HEK293 (cell line): ENCODE results near the gene RALY.

Experiments used
- CTCF ChIA-PET: fragments of 350-600 bp; formaldehyde crosslinking; extraction: SDS; loops from one replicate; lab custom pipeline; 2021; ENCODE audit warnings: antibody characterized with exemption; lab: Yijun Ruan, JAX
- POLR2A ChIA-PET: fragments of 300-600 bp; formaldehyde crosslinking; extraction: SDS; loops from one replicate; lab custom pipeline; 2020; ENCODE audit warnings: antibody characterized with exemption, inconsistent platforms; lab: Yijun Ruan, JAX
- H3K27ac ChIP-seq: fragments of 200-500 bp; sonication (Bioruptor generic); 2 replicates; pipeline ENCODE4 v1.5.1; 2014; ENCODE audit warnings: low read depth, low read length, control low read depth, inconsistent platforms; ENCODE audit errors: extremely low read depth
- H3K36me3 ChIP-seq, 2 experiments: fragments of 200-500 bp in 1 of 2; sonication (Bioruptor generic) in 1 of 2; 1 replicate in 1 of 2; 2 replicates in 1 of 2; pipeline ENCODE4 v1.5.1; 2014 to 2017; ENCODE audit warnings: inconsistent platforms in 2 of 2, low read length in 2 of 2; ENCODE audit not compliant: control insufficient read depth in 2 of 2, insufficient read depth in 1 of 2
- H3K4me1 ChIP-seq: fragments of 200-500 bp; sonication (Bioruptor generic); 2 replicates; pipeline ENCODE4 v1.5.1; 2014; ENCODE audit warnings: mild to moderate bottlenecking, low read length, inconsistent platforms; ENCODE audit not compliant: control insufficient read depth, insufficient read depth
- H3K4me3 ChIP-seq: 2 replicates; pipeline ENCODE4 v1.5.1; 2011; ENCODE audit warnings: low read depth, mild to moderate bottlenecking, control low read depth, low read length, moderate library complexity
- H3K9me3 ChIP-seq: fragments of 200-500 bp; sonication (Bioruptor generic); 2 replicates; pipeline ENCODE4 v1.5.1; 2014; ENCODE audit warnings: low read depth, low read length, inconsistent platforms; ENCODE audit not compliant: control insufficient read depth, insufficient read depth
- GLI4 ChIP-seq: fragments of 450-650 bp; formaldehyde crosslinking; IDR thresholded peaks from 2 replicates; pipeline ENCODE4 v1.5.1; 2016; ENCODE audit warnings: missing biosample characterization, missing genetic modification characterization
- KLF8 ChIP-seq: fragments of 450-650 bp; formaldehyde crosslinking; IDR thresholded peaks from 2 replicates; pipeline ENCODE4 v1.5.1; 2016; ENCODE audit warnings: missing biosample characterization, missing genetic modification characterization
- MZF1 ChIP-seq: fragments of 450-650 bp; formaldehyde crosslinking; IDR thresholded peaks from 2 replicates; pipeline ENCODE4 v1.5.1; 2017; ENCODE audit warnings: missing biosample characterization, missing genetic modification characterization, borderline replicate concordance
- REPIN1 ChIP-seq: fragments of 450-650 bp; formaldehyde crosslinking; IDR thresholded peaks from 2 replicates; pipeline ENCODE4 v1.5.1; 2017; ENCODE audit warnings: missing biosample characterization, missing genetic modification characterization, low read depth
- ZNF112 ChIP-seq: fragments of 450-650 bp; formaldehyde crosslinking; IDR thresholded peaks from 2 replicates; pipeline ENCODE4 v1.5.0; 2017; ENCODE audit warnings: missing biosample characterization, missing genetic modification characterization
- ZNF121 ChIP-seq: fragments of 450-650 bp; formaldehyde crosslinking; IDR thresholded peaks from 2 replicates; pipeline ENCODE4 v1.5.1; 2016; ENCODE audit warnings: missing biosample characterization, missing genetic modification characterization
- ZNF155 ChIP-seq: fragments of 450-650 bp; formaldehyde crosslinking; IDR thresholded peaks from 2 replicates; pipeline ENCODE4 v1.5.1; 2016; ENCODE audit warnings: missing biosample characterization, missing genetic modification characterization
- ZNF223 ChIP-seq: fragments of 450-650 bp; formaldehyde crosslinking; IDR thresholded peaks from 2 replicates; pipeline ENCODE4 v1.5.1; 2016; ENCODE audit warnings: missing biosample characterization, missing genetic modification characterization
- ZNF248 ChIP-seq: fragments of 450-650 bp; formaldehyde crosslinking; IDR thresholded peaks from 2 replicates; pipeline ENCODE4 v1.5.1; 2017; ENCODE audit warnings: missing biosample characterization, missing genetic modification characterization
- ZNF266 ChIP-seq: fragments of 450-650 bp; formaldehyde crosslinking; IDR thresholded peaks from 2 replicates; pipeline ENCODE4 v1.5.1; 2016; ENCODE audit warnings: missing biosample characterization, missing genetic modification characterization, low read depth
- ZNF302 ChIP-seq: fragments of 450-650 bp; formaldehyde crosslinking; IDR thresholded peaks from 2 replicates; pipeline ENCODE4 v1.5.1; 2016; ENCODE audit warnings: missing biosample characterization, missing genetic modification characterization, low read depth
- ZNF501 ChIP-seq: fragments of 450-650 bp; formaldehyde crosslinking; IDR thresholded peaks from 2 replicates; pipeline ENCODE4 v1.5.1; 2016; ENCODE audit warnings: missing biosample characterization, missing genetic modification characterization
- ZNF623 ChIP-seq: fragments of 450-650 bp; formaldehyde crosslinking; IDR thresholded peaks from 2 replicates; pipeline ENCODE4 v1.5.1; 2016; ENCODE audit warnings: missing biosample characterization, missing genetic modification characterization
- ZNF658 ChIP-seq: fragments of 450-650 bp; formaldehyde crosslinking; IDR thresholded peaks from 2 replicates; pipeline ENCODE4; 2016; ENCODE audit warnings: missing biosample characterization, missing genetic modification characterization
- ZNF830 ChIP-seq: fragments of 450-650 bp; IDR thresholded peaks from 2 replicates; pipeline ENCODE4 v1.5.0; 2018; ENCODE audit warnings: missing biosample characterization, missing genetic modification characterization, low read depth, mild to moderate bottlenecking, moderate library complexity
- TF ChIP-seq, protein P1 (sequence below): fragments of 450-650 bp; formaldehyde crosslinking; IDR thresholded peaks from 2 replicates; pipeline ENCODE4 v1.5.1; 2017; ENCODE audit warnings: missing biosample characterization, missing genetic modification characterization
- TF ChIP-seq, protein P2 (sequence below): fragments of 450-650 bp; formaldehyde crosslinking; IDR thresholded peaks from 2 replicates; pipeline ENCODE4 v1.5.1; 2017; ENCODE audit warnings: missing biosample characterization, missing genetic modification characterization
- TF ChIP-seq, protein P3 (sequence below): fragments of 450-650 bp; formaldehyde crosslinking; IDR thresholded peaks from 2 replicates; pipeline ENCODE4 v1.5.1; 2016; ENCODE audit warnings: missing biosample characterization, missing genetic modification characterization, borderline replicate concordance
- TF ChIP-seq, protein P4 (sequence below): fragments of 450-650 bp; formaldehyde crosslinking; IDR thresholded peaks from 2 replicates; pipeline ENCODE4 v1.5.1; 2016; ENCODE audit warnings: missing biosample characterization, missing genetic modification characterization
- TF ChIP-seq, protein P5 (sequence below): fragments of 450-650 bp; formaldehyde crosslinking; conservative IDR thresholded peaks from 2 replicates; pipeline ENCODE4 v1.5.1; 2016; ENCODE audit warnings: low read depth, missing biosample characterization, missing genetic modification characterization

The RALY gene

DNA sequence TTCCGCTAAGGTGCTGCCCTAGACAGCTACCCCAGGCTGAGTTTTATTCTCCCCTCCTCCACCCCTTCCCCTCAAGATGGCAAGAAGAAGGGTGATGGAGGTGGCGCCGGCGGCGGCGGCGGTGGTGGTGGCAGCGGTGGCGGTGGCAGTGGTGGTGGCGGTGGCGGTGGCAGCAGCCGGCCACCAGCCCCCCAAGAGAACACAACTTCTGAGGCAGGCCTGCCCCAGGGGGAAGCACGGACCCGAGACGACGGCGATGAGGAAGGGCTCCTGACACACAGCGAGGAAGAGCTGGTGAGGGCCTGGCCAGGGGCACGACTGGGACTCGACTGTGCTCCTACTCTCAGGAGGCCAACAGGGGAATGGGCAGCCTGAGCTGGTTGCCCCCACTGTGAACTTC, 83.2 kb downstream of the RALY start:
- CTCF ChIA-PET: interaction anchor here (1.6 kb wide), 1 partner anchor 163 kb away, joined by 3 read pairs; no protein-coding TSS in a partner anchor
- TF ChIP-seq, protein P1, sequence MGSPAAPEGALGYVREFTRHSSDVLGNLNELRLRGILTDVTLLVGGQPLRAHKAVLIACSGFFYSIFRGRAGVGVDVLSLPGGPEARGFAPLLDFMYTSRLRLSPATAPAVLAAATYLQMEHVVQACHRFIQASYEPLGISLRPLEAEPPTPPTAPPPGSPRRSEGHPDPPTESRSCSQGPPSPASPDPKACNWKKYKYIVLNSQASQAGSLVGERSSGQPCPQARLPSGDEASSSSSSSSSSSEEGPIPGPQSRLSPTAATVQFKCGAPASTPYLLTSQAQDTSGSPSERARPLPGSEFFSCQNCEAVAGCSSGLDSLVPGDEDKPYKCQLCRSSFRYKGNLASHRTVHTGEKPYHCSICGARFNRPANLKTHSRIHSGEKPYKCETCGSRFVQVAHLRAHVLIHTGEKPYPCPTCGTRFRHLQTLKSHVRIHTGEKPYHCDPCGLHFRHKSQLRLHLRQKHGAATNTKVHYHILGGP (tag by site-specific recombination): no peak
- TF ChIP-seq ZNF121 (tag by site-specific recombination) (no peak), GLI4 (tag by site-specific recombination) (no peak), MZF1 (tag by site-specific recombination) (no peak), ZNF658 (tag by site-specific recombination) (no peak), REPIN1 (no peak), ZNF248 (no peak), ZNF302 (no peak), ZNF623 (tag by site-specific recombination) (no peak), ZNF112 (tag by site-specific recombination) (no peak), ZNF223 (tag by site-specific recombination) (no peak), ZNF501 (tag by site-specific recombination) (no peak), ZNF155 (tag by site-specific recombination) (no peak)
- TF ChIP-seq, protein P2, sequence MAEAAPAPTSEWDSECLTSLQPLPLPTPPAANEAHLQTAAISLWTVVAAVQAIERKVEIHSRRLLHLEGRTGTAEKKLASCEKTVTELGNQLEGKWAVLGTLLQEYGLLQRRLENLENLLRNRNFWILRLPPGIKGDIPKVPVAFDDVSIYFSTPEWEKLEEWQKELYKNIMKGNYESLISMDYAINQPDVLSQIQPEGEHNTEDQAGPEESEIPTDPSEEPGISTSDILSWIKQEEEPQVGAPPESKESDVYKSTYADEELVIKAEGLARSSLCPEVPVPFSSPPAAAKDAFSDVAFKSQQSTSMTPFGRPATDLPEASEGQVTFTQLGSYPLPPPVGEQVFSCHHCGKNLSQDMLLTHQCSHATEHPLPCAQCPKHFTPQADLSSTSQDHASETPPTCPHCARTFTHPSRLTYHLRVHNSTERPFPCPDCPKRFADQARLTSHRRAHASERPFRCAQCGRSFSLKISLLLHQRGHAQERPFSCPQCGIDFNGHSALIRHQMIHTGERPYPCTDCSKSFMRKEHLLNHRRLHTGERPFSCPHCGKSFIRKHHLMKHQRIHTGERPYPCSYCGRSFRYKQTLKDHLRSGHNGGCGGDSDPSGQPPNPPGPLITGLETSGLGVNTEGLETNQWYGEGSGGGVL (tag by site-specific recombination): no peak

DNA sequence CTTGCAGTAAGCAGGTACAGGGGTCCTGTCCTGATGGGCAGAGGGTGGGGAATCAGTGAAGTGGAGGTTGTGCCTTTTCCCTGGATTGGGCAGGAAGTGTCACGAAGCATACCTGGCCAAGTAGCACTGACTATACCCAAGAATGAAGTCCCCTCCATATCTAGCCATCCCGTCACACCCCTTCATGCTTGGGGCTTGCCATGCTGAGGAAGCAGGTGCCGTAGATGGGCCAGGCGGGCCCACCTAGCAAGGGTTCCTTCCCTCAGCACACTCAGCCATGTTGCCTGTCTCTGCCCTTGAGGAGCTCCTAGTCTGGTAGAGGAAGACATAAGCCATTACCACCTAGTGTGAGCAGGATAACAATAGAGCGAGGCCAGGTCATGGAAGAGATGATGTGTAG, 84.8 kb downstream of the RALY start:
- Histone ChIP-seq H3K9me3 (no peaks in the 10 kb centered on the region), H3K36me3 (peaks cover 0 to 88% of the 10 kb centered on the region in 2 experiments; a peak in 1 of 3 replicates), H3K4me3 (no peak overlapping the region), H3K4me1 (peaks cover 3% of the 10 kb centered on the region; the same call in 1 of the 2 replicates), H3K27ac (no peak overlapping the region)
- CTCF ChIA-PET: interaction anchor here (0.6 to 1.0 kb wide), 2 partner anchors 21 to 52 kb away, joined by 3 to 4 read pairs; no protein-coding TSS in a partner anchor
- POLR2A ChIA-PET: no interaction called here
- no peak for TF ChIP-seq KLF8 (tag by site-specific recombination)
- TF ChIP-seq ZNF121 (tag by site-specific recombination): no peak
- TF ChIP-seq, protein P3, sequence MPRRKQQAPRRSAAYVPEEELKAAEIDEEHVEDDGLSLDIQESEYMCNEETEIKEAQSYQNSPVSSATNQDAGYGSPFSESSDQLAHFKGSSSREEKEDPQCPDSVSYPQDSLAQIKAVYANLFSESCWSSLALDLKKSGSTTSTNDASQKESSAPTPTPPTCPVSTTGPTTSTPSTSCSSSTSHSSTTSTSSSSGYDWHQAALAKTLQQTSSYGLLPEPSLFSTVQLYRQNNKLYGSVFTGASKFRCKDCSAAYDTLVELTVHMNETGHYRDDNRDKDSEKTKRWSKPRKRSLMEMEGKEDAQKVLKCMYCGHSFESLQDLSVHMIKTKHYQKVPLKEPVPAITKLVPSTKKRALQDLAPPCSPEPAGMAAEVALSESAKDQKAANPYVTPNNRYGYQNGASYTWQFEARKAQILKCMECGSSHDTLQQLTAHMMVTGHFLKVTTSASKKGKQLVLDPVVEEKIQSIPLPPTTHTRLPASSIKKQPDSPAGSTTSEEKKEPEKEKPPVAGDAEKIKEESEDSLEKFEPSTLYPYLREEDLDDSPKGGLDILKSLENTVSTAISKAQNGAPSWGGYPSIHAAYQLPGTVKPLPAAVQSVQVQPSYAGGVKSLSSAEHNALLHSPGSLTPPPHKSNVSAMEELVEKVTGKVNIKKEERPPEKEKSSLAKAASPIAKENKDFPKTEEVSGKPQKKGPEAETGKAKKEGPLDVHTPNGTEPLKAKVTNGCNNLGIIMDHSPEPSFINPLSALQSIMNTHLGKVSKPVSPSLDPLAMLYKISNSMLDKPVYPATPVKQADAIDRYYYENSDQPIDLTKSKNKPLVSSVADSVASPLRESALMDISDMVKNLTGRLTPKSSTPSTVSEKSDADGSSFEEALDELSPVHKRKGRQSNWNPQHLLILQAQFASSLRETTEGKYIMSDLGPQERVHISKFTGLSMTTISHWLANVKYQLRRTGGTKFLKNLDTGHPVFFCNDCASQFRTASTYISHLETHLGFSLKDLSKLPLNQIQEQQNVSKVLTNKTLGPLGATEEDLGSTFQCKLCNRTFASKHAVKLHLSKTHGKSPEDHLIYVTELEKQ: no peak
- TF ChIP-seq, protein P4, sequence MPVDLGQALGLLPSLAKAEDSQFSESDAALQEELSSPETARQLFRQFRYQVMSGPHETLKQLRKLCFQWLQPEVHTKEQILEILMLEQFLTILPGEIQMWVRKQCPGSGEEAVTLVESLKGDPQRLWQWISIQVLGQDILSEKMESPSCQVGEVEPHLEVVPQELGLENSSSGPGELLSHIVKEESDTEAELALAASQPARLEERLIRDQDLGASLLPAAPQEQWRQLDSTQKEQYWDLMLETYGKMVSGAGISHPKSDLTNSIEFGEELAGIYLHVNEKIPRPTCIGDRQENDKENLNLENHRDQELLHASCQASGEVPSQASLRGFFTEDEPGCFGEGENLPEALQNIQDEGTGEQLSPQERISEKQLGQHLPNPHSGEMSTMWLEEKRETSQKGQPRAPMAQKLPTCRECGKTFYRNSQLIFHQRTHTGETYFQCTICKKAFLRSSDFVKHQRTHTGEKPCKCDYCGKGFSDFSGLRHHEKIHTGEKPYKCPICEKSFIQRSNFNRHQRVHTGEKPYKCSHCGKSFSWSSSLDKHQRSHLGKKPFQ (tag by site-specific recombination): no peak
- TF ChIP-seq ZNF266 (tag by site-specific recombination): no peak
- no peak for TF ChIP-seq ZNF830
- TF ChIP-seq ZNF223 (tag by site-specific recombination): no peak
- TF ChIP-seq, protein P5, sequence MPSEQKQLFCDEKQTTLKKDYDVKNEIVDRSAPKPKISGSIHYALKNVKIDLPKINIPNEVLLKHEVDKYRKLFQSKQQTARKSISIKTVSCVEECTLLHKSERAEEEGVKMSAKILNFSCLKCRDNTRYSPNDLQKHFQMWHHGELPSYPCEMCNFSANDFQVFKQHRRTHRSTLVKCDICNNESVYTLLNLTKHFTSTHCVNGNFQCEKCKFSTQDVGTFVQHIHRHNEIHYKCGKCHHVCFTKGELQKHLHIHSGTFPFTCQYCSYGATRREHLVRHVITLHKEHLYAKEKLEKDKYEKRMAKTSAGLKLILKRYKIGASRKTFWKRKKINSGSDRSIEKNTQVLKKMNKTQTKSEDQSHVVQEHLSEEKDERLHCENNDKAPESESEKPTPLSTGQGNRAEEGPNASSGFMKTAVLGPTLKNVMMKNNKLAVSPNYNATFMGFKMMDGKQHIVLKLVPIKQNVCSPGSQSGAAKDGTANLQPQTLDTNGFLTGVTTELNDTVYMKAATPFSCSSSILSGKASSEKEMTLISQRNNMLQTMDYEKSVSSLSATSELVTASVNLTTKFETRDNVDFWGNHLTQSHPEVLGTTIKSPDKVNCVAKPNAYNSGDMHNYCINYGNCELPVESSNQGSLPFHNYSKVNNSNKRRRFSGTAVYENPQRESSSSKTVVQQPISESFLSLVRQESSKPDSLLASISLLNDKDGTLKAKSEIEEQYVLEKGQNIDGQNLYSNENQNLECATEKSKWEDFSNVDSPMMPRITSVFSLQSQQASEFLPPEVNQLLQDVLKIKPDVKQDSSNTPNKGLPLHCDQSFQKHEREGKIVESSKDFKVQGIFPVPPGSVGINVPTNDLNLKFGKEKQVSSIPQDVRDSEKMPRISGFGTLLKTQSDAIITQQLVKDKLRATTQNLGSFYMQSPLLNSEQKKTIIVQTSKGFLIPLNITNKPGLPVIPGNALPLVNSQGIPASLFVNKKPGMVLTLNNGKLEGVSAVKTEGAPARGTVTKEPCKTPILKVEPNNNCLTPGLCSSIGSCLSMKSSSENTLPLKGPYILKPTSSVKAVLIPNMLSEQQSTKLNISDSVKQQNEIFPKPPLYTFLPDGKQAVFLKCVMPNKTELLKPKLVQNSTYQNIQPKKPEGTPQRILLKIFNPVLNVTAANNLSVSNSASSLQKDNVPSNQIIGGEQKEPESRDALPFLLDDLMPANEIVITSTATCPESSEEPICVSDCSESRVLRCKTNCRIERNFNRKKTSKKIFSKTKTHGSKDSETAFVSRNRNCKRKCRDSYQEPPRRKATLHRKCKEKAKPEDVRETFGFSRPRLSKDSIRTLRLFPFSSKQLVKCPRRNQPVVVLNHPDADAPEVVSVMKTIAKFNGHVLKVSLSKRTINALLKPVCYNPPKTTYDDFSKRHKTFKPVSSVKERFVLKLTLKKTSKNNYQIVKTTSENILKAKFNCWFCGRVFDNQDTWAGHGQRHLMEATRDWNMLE: no peak

More for the DNA sequence above, 83.2 kb downstream of the RALY start:
- no peak overlapping the region for H3K27ac ChIP-seq
- H3K4me3 ChIP-seq: no peak overlapping the region
- no peaks in the 10 kb centered on the region for H3K9me3 ChIP-seq
- POLR2A ChIA-PET: interaction anchor here (0.7 to 1.3 kb wide), 2 partner anchors 13 to 35 kb away, joined by 3 to 5 read pairs; partner anchors contain the start of gene EIF2S2
- peaks cover 0 to 94% of the 10 kb centered on the region in 2 experiments; a peak in 1 of 3 replicates for H3K36me3 ChIP-seq
- no peaks in the 10 kb centered on the region for H3K4me1 ChIP-seq
